ENCODE measurements around the gene ARPP19.
"Not testable (repeated sequence)": the region's sequence is repeated elsewhere in the genome, so short reads cannot be mapped to it uniquely, and the experiment has no call there.

The ARPP19 gene, protein sequence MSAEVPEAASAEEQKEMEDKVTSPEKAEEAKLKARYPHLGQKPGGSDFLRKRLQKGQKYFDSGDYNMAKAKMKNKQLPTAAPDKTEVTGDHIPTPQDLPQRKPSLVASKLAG

GRCh38 chr15:52568601-52569585 is at the start of gene ARPP19:
ARPP19 (minus strand) TSS chr15:52569030; CDS start chr15:52568892, 138 bp downstream.
- peaks cover 3 to 4% of the 10 kb centered on the region in 2 donors for H3K9me3 Mint-ChIP-seq
- no peaks in the 10 kb centered on the region for H3K27me3 Mint-ChIP-seq
- peak; percentile 91 for DNase-seq
- ATAC-seq (replicated peaks): peak; percentile 84 to 89
- peaks cover 8 to 10% of the 10 kb centered on the region in 2 donors for H3K36me3 Mint-ChIP-seq
- H3K27ac Mint-ChIP-seq: peak within 1 kb of the TSS; percentile 98
- H3K4me1 Mint-ChIP-seq: peaks cover 12 to 27% of the 10 kb centered on the region in 2 donors
- H3K4me3 Mint-ChIP-seq: peak within 1 kb of the TSS; percentile 86 to 96

DNA sequence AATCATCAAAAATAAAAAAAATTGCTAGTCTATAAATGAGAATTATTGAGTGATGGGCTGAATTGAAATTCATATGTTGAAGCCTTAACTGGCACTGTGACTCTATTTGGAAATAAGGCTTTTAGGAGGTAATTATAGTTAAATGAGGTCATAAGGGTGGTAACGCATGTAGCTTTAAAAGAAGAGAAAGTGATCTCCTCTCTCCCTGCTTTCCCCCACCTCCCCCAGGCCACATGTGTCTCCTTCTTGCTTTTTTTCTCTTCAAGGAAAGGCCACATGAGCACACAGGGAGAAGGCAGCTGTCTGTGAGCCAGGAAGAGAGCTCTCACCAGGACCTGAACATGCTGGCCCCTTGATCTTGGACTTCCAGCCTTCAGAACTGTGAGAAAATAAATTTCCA is 48.2 kb upstream of the ARPP19 start:
- H3K36me3 Mint-ChIP-seq: peaks cover 7 to 20% of the 10 kb centered on the region in 2 donors
- H3K27ac Mint-ChIP-seq: no peak overlapping the region
- H3K27me3 Mint-ChIP-seq: no peaks in the 10 kb centered on the region
- DNase-seq (no peak), ATAC-seq (replicated peaks) (no peak)
- H3K9me3 Mint-ChIP-seq: no peaks in the 10 kb centered on the region
- H3K4me1 Mint-ChIP-seq: peaks cover 4 to 6% of the 10 kb centered on the region in 2 donors
- H3K4me3 Mint-ChIP-seq: no peak overlapping the region

- H3K36me3 Mint-ChIP-seq: peaks cover 4 to 11% of the 10 kb centered on the region in 2 donors
- H3K27ac Mint-ChIP-seq: no peak overlapping the region
- no peak for ATAC-seq (replicated peaks)
- no peak overlapping the region for H3K4me3 Mint-ChIP-seq
- no peak for DNase-seq
- H3K27me3 Mint-ChIP-seq: no peaks in the 10 kb centered on the region
- H3K4me1 Mint-ChIP-seq: peaks cover 0 to 2% of the 10 kb centered on the region in 2 donors
- no peaks in the 10 kb centered on the region for H3K9me3 Mint-ChIP-seq
These were observed 46.5 kb upstream of the ARPP19 start for GRCh38 chr15:52615302-52615701.

- Mint-ChIP-seq H3K4me3 (no peak overlapping the region), H3K27ac (no peak overlapping the region), H3K4me1 (peaks cover 1 to 9% of the 10 kb centered on the region in 2 donors), H3K27me3 (no peaks in the 10 kb centered on the region), H3K9me3 (no peaks in the 10 kb centered on the region), H3K36me3 (peaks cover 0 to 7% of the 10 kb centered on the region in 2 donors)
- ATAC-seq (replicated peaks) (no peak), DNase-seq (no peak)
These were observed 40.8 kb upstream of the ARPP19 start for GRCh38 chr15:52609593-52609992.

GRCh38 chr15:52584414-52584813 is 15.6 kb upstream of the ARPP19 start:
- Mint-ChIP-seq H3K36me3 (peaks cover 0 to 11% of the 10 kb centered on the region in 2 donors), H3K9me3 (no peaks in the 10 kb centered on the region), H3K27ac (no peak overlapping the region), H3K27me3 (no peaks in the 10 kb centered on the region), H3K4me1 (no peaks in the 10 kb centered on the region), H3K4me3 (no peak overlapping the region)
- no peak for DNase-seq
- no peak for ATAC-seq (replicated peaks)

- Mint-ChIP-seq H3K4me1 (no peaks in the 10 kb centered on the region), H3K27me3 (no peaks in the 10 kb centered on the region), H3K36me3 (peaks cover 0 to 11% of the 10 kb centered on the region in 2 donors), H3K9me3 (no peaks in the 10 kb centered on the region), H3K27ac (no peak overlapping the region), H3K4me3 (no peak overlapping the region)
- ATAC-seq (replicated peaks) (no peak), DNase-seq (no peak)
These were observed 11.0 kb upstream of the ARPP19 start for GRCh38 chr15:52579852-52580251.

DNA sequence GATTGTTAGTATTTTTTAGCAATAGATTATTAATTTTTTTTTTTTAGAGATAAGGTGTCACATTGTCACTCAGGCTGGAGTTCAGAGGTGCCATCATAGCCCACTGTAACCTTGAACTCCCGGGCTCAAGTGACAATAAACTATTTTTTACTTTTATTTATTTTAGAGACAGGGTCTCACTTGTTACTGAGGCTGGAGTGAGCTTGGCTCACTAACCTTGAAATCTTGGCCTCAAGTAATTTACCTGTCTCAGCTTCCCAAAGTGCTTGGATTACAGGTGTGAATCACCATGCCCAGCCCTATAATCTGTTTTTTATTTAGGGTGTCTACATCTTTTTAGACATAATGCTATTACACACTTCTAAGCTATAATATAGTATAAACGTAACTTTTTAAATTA is 7.9 kb upstream of the ARPP19 start:
- H3K4me1 Mint-ChIP-seq: no peaks in the 10 kb centered on the region
- no peak for DNase-seq
- no peaks in the 10 kb centered on the region for H3K27me3 Mint-ChIP-seq
- no peak for ATAC-seq (replicated peaks)
- H3K9me3 Mint-ChIP-seq: peaks cover 5 to 10% of the 10 kb centered on the region in 2 donors
- peaks cover 0 to 11% of the 10 kb centered on the region in 2 donors for H3K36me3 Mint-ChIP-seq
- H3K4me3 Mint-ChIP-seq: no peak overlapping the region
- H3K27ac Mint-ChIP-seq: no peak overlapping the region

- H3K27ac Mint-ChIP-seq; H3K27me3 Mint-ChIP-seq; H3K4me1 Mint-ChIP-seq; ATAC-seq (replicated peaks); H3K9me3 Mint-ChIP-seq; H3K4me3 Mint-ChIP-seq; DNase-seq: not testable (repeated sequence)
- H3K36me3 Mint-ChIP-seq: peaks cover 0 to 11% of the 10 kb centered on the region in 2 donors
These were observed 6.7 kb upstream of the ARPP19 start for GRCh38 chr15:52575573-52575972.

GRCh38 chr15:52575072-52575471 is 6.2 kb upstream of the ARPP19 start:
- Mint-ChIP-seq H3K4me3 (no peak overlapping the region), H3K4me1 (no peaks in the 10 kb centered on the region), H3K27me3 (no peaks in the 10 kb centered on the region), H3K9me3 (peaks cover 5 to 10% of the 10 kb centered on the region in 2 donors), H3K36me3 (peaks cover 0 to 10% of the 10 kb centered on the region in 2 donors), H3K27ac (no peak overlapping the region)
- no peak for ATAC-seq (replicated peaks)
- DNase-seq: no peak

- not testable (repeated sequence) for H3K27ac Mint-ChIP-seq; DNase-seq; H3K4me3 Mint-ChIP-seq; H3K27me3 Mint-ChIP-seq; H3K4me1 Mint-ChIP-seq; ATAC-seq (replicated peaks); H3K36me3 Mint-ChIP-seq; H3K9me3 Mint-ChIP-seq
These were observed 5.8 kb upstream of the ARPP19 start for GRCh38 chr15:52574623-52575022.

GRCh38 chr15:52567871-52568600 is 794 bp downstream of the ARPP19 start:
- H3K36me3 Mint-ChIP-seq: peaks cover 8 to 10% of the 10 kb centered on the region in 2 donors
- H3K9me3 Mint-ChIP-seq: peaks cover 0 to 1% of the 10 kb centered on the region in 2 donors
- peak overlapping the region; percentile 86 to 96 for H3K4me3 Mint-ChIP-seq
- peaks cover 12 to 29% of the 10 kb centered on the region in 2 donors for H3K4me1 Mint-ChIP-seq
- H3K27me3 Mint-ChIP-seq: no peaks in the 10 kb centered on the region
- H3K27ac Mint-ChIP-seq: peak overlapping the region; percentile 98
- ATAC-seq (replicated peaks) (peak; percentile 23 to 33), DNase-seq (peak; percentile 34)

- DNase-seq (no peak), ATAC-seq (replicated peaks) (no peak)
- Mint-ChIP-seq H3K9me3 (peaks cover 0 to 1% of the 10 kb centered on the region in 2 donors), H3K4me1 (peaks cover 16 to 37% of the 10 kb centered on the region in 2 donors), H3K27ac (no peak overlapping the region), H3K4me3 (peak overlapping the region; percentile 86 to 96), H3K27me3 (no peaks in the 10 kb centered on the region), H3K36me3 (peaks cover 9 to 15% of the 10 kb centered on the region in 2 donors)
These were observed 1.9 kb downstream of the ARPP19 start for GRCh38 chr15:52566889-52567288.

DNA sequence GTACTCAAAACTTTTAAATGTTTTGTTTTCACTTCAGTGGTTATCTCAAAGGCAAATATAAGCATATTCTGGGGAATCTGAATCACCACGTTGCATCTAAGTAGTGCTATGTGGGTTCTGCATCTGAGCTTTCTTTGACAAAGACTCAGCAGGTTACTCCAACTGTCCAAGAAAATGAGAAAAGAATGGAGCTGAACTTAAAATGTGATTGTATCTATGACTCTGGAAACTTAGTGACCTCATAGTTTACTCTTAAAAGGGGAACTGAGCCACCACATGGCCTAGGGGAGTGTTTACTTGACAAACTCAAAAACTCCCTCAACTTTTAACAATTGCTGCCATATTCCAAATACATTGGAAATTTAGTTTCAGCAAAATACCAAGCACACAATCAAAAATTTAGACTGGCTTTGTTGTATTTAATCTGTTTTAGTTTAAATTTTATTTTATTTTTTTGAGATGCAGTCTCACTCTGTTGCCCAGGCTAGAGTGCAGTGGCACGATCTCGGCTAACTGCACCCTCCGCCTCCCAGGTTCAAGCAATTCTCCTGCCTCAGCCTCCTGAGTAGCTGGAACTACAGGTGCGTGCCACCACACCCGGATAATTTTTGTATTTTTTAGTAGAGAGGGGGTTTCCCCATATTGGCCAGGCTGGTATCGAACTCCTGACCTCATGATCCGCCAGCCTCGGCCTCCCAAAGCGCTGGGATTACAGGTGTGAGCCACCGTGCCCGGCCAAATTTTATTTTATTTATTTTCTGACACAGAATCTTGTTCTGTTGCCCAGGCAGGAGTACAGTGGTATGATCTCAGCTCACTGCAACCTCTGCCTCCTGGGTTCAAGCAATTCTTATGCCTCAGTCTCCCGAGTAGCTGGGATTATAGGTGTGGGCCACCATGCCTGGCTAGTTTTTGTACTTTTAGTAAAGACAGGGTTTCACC is 3.1 kb downstream of the ARPP19 start:
- not testable (repeated sequence) for H3K27me3 Mint-ChIP-seq, H3K9me3 Mint-ChIP-seq, DNase-seq
- Mint-ChIP-seq H3K36me3 (peaks cover 11 to 15% of the 10 kb centered on the region in 2 donors), H3K4me1 (peaks cover 18 to 42% of the 10 kb centered on the region in 2 donors), H3K27ac (peak overlapping the region; percentile 87), H3K4me3 (peak overlapping the region; percentile 40 to 50)
- ATAC-seq (replicated peaks): peak; percentile 54 to 57

Data from stimulated activated naive B cell treated with anti-CD40 and anti-IgM and Interleukin-4, amounts not matched to agents 10 μg/mL and 1 μg/mL and 100 μg/mL, for 72 hours (primary cell).